ENCODE measurements around the gene MTFP1.

Gene MTFP1

DNA sequence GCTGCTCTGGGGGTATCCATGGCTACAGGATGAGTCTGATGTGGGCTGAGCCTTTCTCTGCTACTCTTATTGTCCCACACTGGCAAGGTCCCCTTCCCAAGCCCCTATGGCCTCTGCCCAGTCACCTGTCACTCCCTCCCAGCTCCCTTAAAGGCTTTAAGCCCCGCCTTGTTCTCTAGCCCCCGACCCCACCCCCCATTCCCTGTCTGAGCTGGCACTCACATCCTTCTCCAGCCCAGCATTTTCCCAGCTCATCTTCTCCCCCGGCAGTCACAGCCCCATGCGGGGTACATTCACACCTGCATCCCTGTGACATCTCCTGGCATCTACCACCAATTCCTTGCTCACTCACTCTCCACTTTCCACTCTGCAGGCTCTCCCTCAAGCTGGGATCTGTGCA is 4.3 kb downstream of the MTFP1 start:
- POLR2A ChIA-PET, result interaction anchor here (2.3 kb wide), 1 partner anchor 15 kb away, joined by 10 read pairs; no protein-coding TSS in a partner anchor
- TF ChIP-seq FOXK2 (IDR thresholded peaks at IDR 0.05), result no peak
- TF ChIP-seq CTBP1 (IDR thresholded peaks at IDR 0.05; ENCODE audit: borderline replicate concordance), result no peak
- TF ChIP-seq TARDBP (IDR thresholded peaks at IDR 0.05), result no peak
- TF ChIP-seq ELF4 (IDR thresholded peaks at IDR 0.05), result no peak
- TF ChIP-seq FOXM1 (IDR thresholded peaks at IDR 0.05; ENCODE audit: borderline replicate concordance), result no peak
- no peak for TF ChIP-seq L3MBTL2 (conservative IDR thresholded peaks at IDR 0.05)
- DNase-seq (ENCODE audit: extremely low spot score), result no peak
- CTCF ChIA-PET, result interaction anchor here (0.5 kb wide), 1 partner anchor 191 kb away, joined by 3 read pairs; no protein-coding TSS in a partner anchor

DNA sequence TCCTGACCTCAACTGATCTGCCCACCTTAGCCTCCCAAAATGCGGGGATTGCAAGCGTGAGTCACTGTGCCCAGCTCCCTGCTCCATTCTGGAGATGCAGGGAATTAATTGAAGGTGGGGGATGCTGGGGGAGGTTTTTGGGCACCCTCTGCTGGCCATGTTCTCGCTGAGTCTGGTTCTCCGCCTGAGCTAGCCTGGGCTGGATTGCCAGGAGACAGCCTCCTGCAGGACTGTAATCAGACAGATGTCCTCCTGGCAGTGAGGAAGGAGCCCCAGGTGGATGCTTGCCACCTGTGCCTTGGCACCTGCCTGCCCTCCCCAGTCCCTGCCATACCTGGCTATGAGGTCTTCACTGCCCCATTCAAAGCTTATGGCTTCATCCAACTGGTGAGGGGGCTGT is 5.4 kb downstream of the MTFP1 start:
- no peak for TF ChIP-seq SP1 (IDR thresholded peaks at IDR 0.05)
- no peak for TF ChIP-seq ARNT (IDR thresholded peaks at IDR 0.05)
- no peak for TF ChIP-seq ELF4 (IDR thresholded peaks at IDR 0.05)
- no peak for TF ChIP-seq NFRKB (IDR thresholded peaks at IDR 0.05)
- TF ChIP-seq BHLHE40 (IDR thresholded peaks at IDR 0.05; ENCODE audit: borderline replicate concordance), result no peak
- no peak for TF ChIP-seq FOXM1 (IDR thresholded peaks at IDR 0.05; ENCODE audit: borderline replicate concordance)
- no peak for TF ChIP-seq CTBP1 (IDR thresholded peaks at IDR 0.05; ENCODE audit: borderline replicate concordance)
- no peak for TF ChIP-seq LEF1 (IDR thresholded peaks at IDR 0.05; ENCODE audit: borderline replicate concordance)
- TF ChIP-seq, protein P1, sequence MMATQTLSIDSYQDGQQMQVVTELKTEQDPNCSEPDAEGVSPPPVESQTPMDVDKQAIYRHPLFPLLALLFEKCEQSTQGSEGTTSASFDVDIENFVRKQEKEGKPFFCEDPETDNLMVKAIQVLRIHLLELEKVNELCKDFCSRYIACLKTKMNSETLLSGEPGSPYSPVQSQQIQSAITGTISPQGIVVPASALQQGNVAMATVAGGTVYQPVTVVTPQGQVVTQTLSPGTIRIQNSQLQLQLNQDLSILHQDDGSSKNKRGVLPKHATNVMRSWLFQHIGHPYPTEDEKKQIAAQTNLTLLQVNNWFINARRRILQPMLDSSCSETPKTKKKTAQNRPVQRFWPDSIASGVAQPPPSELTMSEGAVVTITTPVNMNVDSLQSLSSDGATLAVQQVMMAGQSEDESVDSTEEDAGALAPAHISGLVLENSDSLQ (IDR thresholded peaks at IDR 0.05), result no peak
- TF ChIP-seq HDGF (IDR thresholded peaks at IDR 0.05; ENCODE audit: borderline replicate concordance), result no peak
- no peak for TF ChIP-seq FOXK2 (IDR thresholded peaks at IDR 0.05)
- no peak for TF ChIP-seq SUZ12 (IDR thresholded peaks at IDR 0.05)
- TF ChIP-seq L3MBTL2 (conservative IDR thresholded peaks at IDR 0.05), result no peak
- DNase-seq (ENCODE audit: extremely low spot score), result no peak
- ChIA-PET POLR2A (interaction anchor here (0.7 to 2.3 kb wide), 3 partner anchors 9 to 179 kb away, joined by 3 to 10 read pairs (median 4); no protein-coding TSS in a partner anchor), CTCF (interaction anchor here (0.6 kb wide), 1 partner anchor 21 kb away, joined by 8 read pairs; no protein-coding TSS in a partner anchor)

DNA sequence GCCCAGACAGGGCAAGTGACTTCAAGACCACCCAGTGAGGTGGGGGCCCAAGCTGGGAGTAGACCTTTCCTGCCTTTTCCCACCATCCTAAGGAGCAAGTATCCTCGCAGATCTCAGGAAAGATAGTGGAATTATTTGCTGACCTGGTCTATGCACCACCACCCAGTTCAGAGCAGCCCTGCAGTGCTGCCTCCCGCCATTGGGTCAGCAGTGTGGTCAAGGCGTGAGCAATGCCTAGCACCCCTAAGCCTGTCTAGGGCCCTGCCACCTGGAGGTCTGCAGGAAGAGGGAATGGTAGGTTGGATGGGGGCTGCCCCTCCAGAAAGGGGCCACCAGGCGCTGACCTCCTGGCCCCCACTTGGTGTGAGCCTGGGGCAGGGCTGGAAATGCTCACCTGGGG is 6.5 kb downstream of the MTFP1 start:
- ChIA-PET POLR2A (interaction anchor here (1.0 to 2.3 kb wide), 3 partner anchors 8 to 12 kb away, joined by 3 to 10 read pairs (median 8); no protein-coding TSS in a partner anchor), CTCF (interaction anchor here (1.4 kb wide), 1 partner anchor 8 kb away, joined by 5 read pairs; no protein-coding TSS in a partner anchor)
- no peak for DNase-seq (ENCODE audit: extremely low spot score)
- TF ChIP-seq SP1 (IDR thresholded peaks at IDR 0.05) (no peak), HDGF (IDR thresholded peaks at IDR 0.05; ENCODE audit: borderline replicate concordance) (no peak), ARNT (IDR thresholded peaks at IDR 0.05) (no peak), TARDBP (IDR thresholded peaks at IDR 0.05) (no peak), FOXK2 (IDR thresholded peaks at IDR 0.05) (no peak)
- TF ChIP-seq, protein P1 (IDR thresholded peaks at IDR 0.05), result no peak

DNA sequence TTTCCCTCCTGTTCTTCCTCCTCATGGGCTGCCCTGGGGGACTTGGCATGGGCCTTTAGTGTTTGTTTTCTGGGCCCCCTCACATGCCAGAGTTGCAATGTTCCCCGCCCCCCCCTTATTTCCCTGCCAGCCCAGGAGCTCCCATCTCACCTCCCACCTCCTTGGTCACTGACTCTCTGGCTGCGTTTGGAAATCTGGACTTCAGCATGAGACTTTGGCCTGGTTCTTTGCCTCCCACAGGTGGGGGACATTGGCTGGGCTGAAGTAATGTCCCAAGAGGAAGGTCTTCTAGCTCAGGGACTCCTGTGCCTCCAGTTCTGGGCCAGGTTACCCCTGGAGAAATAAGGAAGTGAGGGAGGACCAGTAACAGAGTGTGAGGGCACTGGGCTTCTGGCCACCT is 7.0 kb downstream of the MTFP1 start:
- CTCF ChIA-PET, result interaction anchor here (0.5 to 1.4 kb wide), 2 partner anchors 9 to 343 kb away, joined by 3 to 5 read pairs; no protein-coding TSS in a partner anchor
- POLR2A ChIA-PET, result interaction anchor here (1.0 to 2.0 kb wide), 3 partner anchors 8 to 12 kb away, joined by 3 to 8 read pairs (median 6); no protein-coding TSS in a partner anchor
- TF ChIP-seq LEF1 (IDR thresholded peaks at IDR 0.05; ENCODE audit: borderline replicate concordance) (no peak), FOXA1 (IDR thresholded peaks at IDR 0.05) (no peak), FOXM1 (IDR thresholded peaks at IDR 0.05; ENCODE audit: borderline replicate concordance) (no peak), HDGF (IDR thresholded peaks at IDR 0.05; ENCODE audit: borderline replicate concordance) (no peak), ARNT (IDR thresholded peaks at IDR 0.05) (no peak), TARDBP (IDR thresholded peaks at IDR 0.05) (no peak), L3MBTL2 (conservative IDR thresholded peaks at IDR 0.05) (no peak), FOXK2 (IDR thresholded peaks at IDR 0.05) (no peak), ELF4 (IDR thresholded peaks at IDR 0.05) (no peak), SUZ12 (IDR thresholded peaks at IDR 0.05) (no peak), CTBP1 (IDR thresholded peaks at IDR 0.05; ENCODE audit: borderline replicate concordance) (no peak), ZNF384 (IDR thresholded peaks at IDR 0.05) (no peak), SP1 (IDR thresholded peaks at IDR 0.05) (no peak), NFRKB (IDR thresholded peaks at IDR 0.05) (no peak)
- TF ChIP-seq, protein P1 (IDR thresholded peaks at IDR 0.05), result no peak
- no peak for DNase-seq (ENCODE audit: extremely low spot score)

DNA sequence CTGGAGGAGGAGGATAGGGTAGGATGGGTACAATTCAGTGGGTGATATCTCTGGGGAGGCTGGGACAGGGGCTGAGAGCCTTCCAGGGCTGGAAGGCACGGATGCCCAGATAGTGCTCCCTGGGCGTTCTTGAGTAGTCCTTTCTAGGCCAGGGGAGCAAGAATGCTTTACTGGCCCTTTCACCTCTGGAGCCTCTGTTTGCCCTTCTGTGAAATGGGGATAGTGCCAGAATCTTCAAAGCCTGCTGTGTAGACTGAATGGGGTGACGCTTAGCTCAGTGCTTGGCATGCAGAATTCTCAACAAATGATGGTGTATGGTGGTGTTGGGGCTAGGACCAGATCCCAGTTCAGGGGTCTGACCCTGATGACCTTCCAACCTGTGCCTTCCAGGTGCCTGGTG is 7.7 kb downstream of the MTFP1 start:
- ChIA-PET POLR2A (interaction anchor here (1.0 to 2.0 kb wide), 3 partner anchors 9 to 12 kb away, joined by 3 to 8 read pairs (median 6); no protein-coding TSS in a partner anchor), CTCF (interaction anchor here (0.5 to 1.4 kb wide), 3 partner anchors 8 to 342 kb away, joined by 3 to 5 read pairs (median 3); no protein-coding TSS in a partner anchor)
- TF ChIP-seq ELF4 (IDR thresholded peaks at IDR 0.05) (no peak), L3MBTL2 (conservative IDR thresholded peaks at IDR 0.05) (no peak), FOXA1 (IDR thresholded peaks at IDR 0.05) (no peak), SUZ12 (IDR thresholded peaks at IDR 0.05) (no peak), BHLHE40 (IDR thresholded peaks at IDR 0.05; ENCODE audit: borderline replicate concordance) (no peak), CTBP1 (IDR thresholded peaks at IDR 0.05; ENCODE audit: borderline replicate concordance) (no peak), FOXM1 (IDR thresholded peaks at IDR 0.05; ENCODE audit: borderline replicate concordance) (no peak), HDGF (IDR thresholded peaks at IDR 0.05; ENCODE audit: borderline replicate concordance) (no peak), SP1 (IDR thresholded peaks at IDR 0.05) (no peak), ARNT (IDR thresholded peaks at IDR 0.05) (no peak), FOXK2 (IDR thresholded peaks at IDR 0.05) (no peak), TARDBP (IDR thresholded peaks at IDR 0.05) (no peak)
- TF ChIP-seq, protein P1 (IDR thresholded peaks at IDR 0.05), result no peak
- DNase-seq (ENCODE audit: extremely low spot score), result no peak

All from HEK293T (cell line).